ENCODE data around the gene TEAD1. TPM values are rescaled to one million over a fixed set of nuclear protein-coding genes. Genes with fewer than 3 reads are reported as not detected.
"Not testable (repeated sequence)": the region's sequence is repeated elsewhere in the genome, so short reads cannot be mapped to it uniquely, and the experiment has no call there.

TEAD1 gene
- total RNA-seq, 1 donor from 2014 or later: 88.8 TPM

GRCh38 chr11:12862696-12863469 is 188.7 kb downstream of the TEAD1 start:
- peak; percentile 41 for DNase-seq (ENCODE audit: low spot score)

- DNase-seq (ENCODE audit: low spot score): no peak
Measured at GRCh38 chr11:12863605-12864121, 189.4 kb downstream of the TEAD1 start.

GRCh38 chr11:12864316-12865156 is 190.3 kb downstream of the TEAD1 start:
- peak; percentile 47 for DNase-seq (ENCODE audit: low spot score)

GRCh38 chr11:12865863-12866595 is 191.8 kb downstream of the TEAD1 start:
- no peak for DNase-seq (ENCODE audit: low spot score)

GRCh38 chr11:12867531-12867930 is 193.3 kb downstream of the TEAD1 start:
- DNase-seq (ENCODE audit: low spot score): no peak

GRCh38 chr11:12868315-12869073 is 194.3 kb downstream of the TEAD1 start:
- DNase-seq (ENCODE audit: low spot score): no peak

- DNase-seq (ENCODE audit: low spot score): no peak
Measured at GRCh38 chr11:12871241-12871640, 197.0 kb downstream of the TEAD1 start.

- DNase-seq (ENCODE audit: low spot score): no peak
Measured at GRCh38 chr11:12871788-12872321, 197.6 kb downstream of the TEAD1 start.

GRCh38 chr11:12876340-12876739 is 202.1 kb downstream of the TEAD1 start:
- no peak for DNase-seq (ENCODE audit: low spot score)

GRCh38 chr11:12876988-12877387 is 202.8 kb downstream of the TEAD1 start:
- no peak for DNase-seq (ENCODE audit: low spot score)

GRCh38 chr11:12877508-12877907 is 203.3 kb downstream of the TEAD1 start:
- DNase-seq (ENCODE audit: low spot score): not testable (repeated sequence)

GRCh38 chr11:12880327-12880726 is 206.1 kb downstream of the TEAD1 start:
- no peak for DNase-seq (ENCODE audit: low spot score)

GRCh38 chr11:12882670-12883069 is 208.4 kb downstream of the TEAD1 start:
- no peak for DNase-seq (ENCODE audit: low spot score)

- DNase-seq (ENCODE audit: low spot score): peak; percentile 39
Measured at GRCh38 chr11:12884751-12885318, 210.6 kb downstream of the TEAD1 start.

GRCh38 chr11:12885717-12886239 is 211.6 kb downstream of the TEAD1 start:
- DNase-seq (ENCODE audit: low spot score): no peak

GRCh38 chr11:12886508-12886907 is 212.3 kb downstream of the TEAD1 start:
- DNase-seq (ENCODE audit: low spot score): no peak

GRCh38 chr11:12888525-12889158 is 214.4 kb downstream of the TEAD1 start:
- peak; percentile 87 for DNase-seq (ENCODE audit: low spot score)

GRCh38 chr11:12889243-12889642 is 215.0 kb downstream of the TEAD1 start:
- DNase-seq (ENCODE audit: low spot score): peak; percentile 32

- no peak for DNase-seq (ENCODE audit: low spot score)
Measured at GRCh38 chr11:12890476-12890875, 216.3 kb downstream of the TEAD1 start.

All from mucosa of gallbladder (tissue), 1 donor.